GM23338 (cell line): ENCODE results near the gene SERPINH1.

ENCODE experiments used
- CREB1 ChIP-seq: fragments of 250-450 bp; sonication (Bioruptor Pico); IDR thresholded peaks from 2 replicates; pipeline ENCODE4 v1.5.0; 2020; ENCODE audit warnings: low read depth, mild to moderate bottlenecking, moderate library complexity
- CTCF ChIP-seq, 2 experiments: fragments of 200-600 bp in 1 of 2; sonication (generic) in 1 of 2; conservative IDR thresholded peaks; 2 replicates each; pipeline versions ENCODE4 v1.5.1 to v1.6.1; 2016 to 2017; ENCODE audit warnings: antibody characterized with exemption in 2 of 2, low read depth in 2 of 2, mild to moderate bottlenecking in 2 of 2, moderate library complexity in 1 of 2
- EZH2 ChIP-seq: fragments of 200-600 bp; sonication (generic); IDR thresholded peaks from one replicate; pipeline ENCODE4 v1.8.0; 2017; ENCODE audit warnings: antibody characterized with exemption, mild to moderate bottlenecking, low read depth; ENCODE audit not compliant: unreplicated experiment
- EZH2phosphoT487 ChIP-seq: fragments of 200-600 bp; sonication (generic); IDR thresholded peaks from one replicate; pipeline ENCODE4 v1.8.1; 2018; ENCODE audit warnings: antibody characterized with exemption; ENCODE audit not compliant: unreplicated experiment
- JUNB ChIP-seq: IDR thresholded peaks from one replicate; pipeline ENCODE4 v1.6.1; 2016; ENCODE audit warnings: antibody characterized with exemption; ENCODE audit not compliant: unreplicated experiment
- NANOG ChIP-seq: IDR thresholded peaks from 2 replicates; pipeline ENCODE4 v1.6.1; 2016; ENCODE audit warnings: antibody characterized with exemption, borderline replicate concordance
- POLR2AphosphoS5 ChIP-seq: IDR thresholded peaks from 2 replicates; pipeline ENCODE4 v1.6.1; 2016; ENCODE audit warnings: antibody characterized with exemption, low read depth
- STAT1 ChIP-seq: IDR thresholded peaks from one replicate; pipeline ENCODE4 v1.6.1; 2016; ENCODE audit warnings: antibody characterized with exemption; ENCODE audit not compliant: unreplicated experiment
- ZNF331 ChIP-seq: fragments of 250-450 bp; sonication (Bioruptor Pico); IDR thresholded peaks from 2 replicates; pipeline ENCODE4 v1.5.0; 2020; ENCODE audit warnings: low read depth, mild to moderate bottlenecking, moderate library complexity
- TF ChIP-seq, protein P1 (sequence below): IDR thresholded peaks from one replicate; pipeline ENCODE4 v1.6.1; 2018; ENCODE audit warnings: antibody characterized with exemption; ENCODE audit not compliant: unreplicated experiment
- TF ChIP-seq, protein P2 (sequence below): fragments of 250-450 bp; sonication (Bioruptor Pico); IDR thresholded peaks from 2 replicates; pipeline ENCODE4 v1.5.0; 2020; ENCODE audit warnings: mild to moderate bottlenecking, moderate library complexity

DNA sequence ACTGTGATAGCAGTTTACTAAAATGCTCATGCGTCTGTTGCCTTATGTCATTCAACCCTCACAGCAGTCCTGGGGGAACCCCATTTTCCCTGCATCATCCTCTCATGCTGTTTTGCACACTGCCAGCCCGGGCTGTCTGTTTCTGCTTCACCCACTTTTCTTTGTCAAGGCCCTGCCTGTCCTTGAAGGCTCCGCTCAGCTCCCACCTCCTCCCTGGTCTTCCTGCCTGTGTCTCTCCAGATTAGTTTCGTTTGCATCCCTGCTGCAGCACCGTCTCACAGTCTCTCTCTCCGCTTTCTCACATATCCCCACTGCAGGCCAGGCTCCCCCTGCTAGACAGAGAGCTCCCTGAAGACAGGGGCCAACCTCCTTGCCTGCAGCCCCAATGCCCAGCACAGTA, 29.9 kb downstream of the SERPINH1 start:
- TF ChIP-seq CTCF (conservative IDR thresholded peaks at IDR 0.05; ENCODE audit: low read depth in 2 of 2) (no peak), EZH2 (no peak), EZH2phosphoT487 (no peak), ZNF331 (no peak), POLR2AphosphoS5 (no peak), NANOG (no peak), JUNB (no peak), STAT1 (no peak), CREB1 (CRISPR knock-in tag) (no peak)
- TF ChIP-seq, protein P1, sequence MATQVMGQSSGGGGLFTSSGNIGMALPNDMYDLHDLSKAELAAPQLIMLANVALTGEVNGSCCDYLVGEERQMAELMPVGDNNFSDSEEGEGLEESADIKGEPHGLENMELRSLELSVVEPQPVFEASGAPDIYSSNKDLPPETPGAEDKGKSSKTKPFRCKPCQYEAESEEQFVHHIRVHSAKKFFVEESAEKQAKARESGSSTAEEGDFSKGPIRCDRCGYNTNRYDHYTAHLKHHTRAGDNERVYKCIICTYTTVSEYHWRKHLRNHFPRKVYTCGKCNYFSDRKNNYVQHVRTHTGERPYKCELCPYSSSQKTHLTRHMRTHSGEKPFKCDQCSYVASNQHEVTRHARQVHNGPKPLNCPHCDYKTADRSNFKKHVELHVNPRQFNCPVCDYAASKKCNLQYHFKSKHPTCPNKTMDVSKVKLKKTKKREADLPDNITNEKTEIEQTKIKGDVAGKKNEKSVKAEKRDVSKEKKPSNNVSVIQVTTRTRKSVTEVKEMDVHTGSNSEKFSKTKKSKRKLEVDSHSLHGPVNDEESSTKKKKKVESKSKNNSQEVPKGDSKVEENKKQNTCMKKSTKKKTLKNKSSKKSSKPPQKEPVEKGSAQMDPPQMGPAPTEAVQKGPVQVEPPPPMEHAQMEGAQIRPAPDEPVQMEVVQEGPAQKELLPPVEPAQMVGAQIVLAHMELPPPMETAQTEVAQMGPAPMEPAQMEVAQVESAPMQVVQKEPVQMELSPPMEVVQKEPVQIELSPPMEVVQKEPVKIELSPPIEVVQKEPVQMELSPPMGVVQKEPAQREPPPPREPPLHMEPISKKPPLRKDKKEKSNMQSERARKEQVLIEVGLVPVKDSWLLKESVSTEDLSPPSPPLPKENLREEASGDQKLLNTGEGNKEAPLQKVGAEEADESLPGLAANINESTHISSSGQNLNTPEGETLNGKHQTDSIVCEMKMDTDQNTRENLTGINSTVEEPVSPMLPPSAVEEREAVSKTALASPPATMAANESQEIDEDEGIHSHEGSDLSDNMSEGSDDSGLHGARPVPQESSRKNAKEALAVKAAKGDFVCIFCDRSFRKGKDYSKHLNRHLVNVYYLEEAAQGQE = no peak
- TF ChIP-seq, protein P2, sequence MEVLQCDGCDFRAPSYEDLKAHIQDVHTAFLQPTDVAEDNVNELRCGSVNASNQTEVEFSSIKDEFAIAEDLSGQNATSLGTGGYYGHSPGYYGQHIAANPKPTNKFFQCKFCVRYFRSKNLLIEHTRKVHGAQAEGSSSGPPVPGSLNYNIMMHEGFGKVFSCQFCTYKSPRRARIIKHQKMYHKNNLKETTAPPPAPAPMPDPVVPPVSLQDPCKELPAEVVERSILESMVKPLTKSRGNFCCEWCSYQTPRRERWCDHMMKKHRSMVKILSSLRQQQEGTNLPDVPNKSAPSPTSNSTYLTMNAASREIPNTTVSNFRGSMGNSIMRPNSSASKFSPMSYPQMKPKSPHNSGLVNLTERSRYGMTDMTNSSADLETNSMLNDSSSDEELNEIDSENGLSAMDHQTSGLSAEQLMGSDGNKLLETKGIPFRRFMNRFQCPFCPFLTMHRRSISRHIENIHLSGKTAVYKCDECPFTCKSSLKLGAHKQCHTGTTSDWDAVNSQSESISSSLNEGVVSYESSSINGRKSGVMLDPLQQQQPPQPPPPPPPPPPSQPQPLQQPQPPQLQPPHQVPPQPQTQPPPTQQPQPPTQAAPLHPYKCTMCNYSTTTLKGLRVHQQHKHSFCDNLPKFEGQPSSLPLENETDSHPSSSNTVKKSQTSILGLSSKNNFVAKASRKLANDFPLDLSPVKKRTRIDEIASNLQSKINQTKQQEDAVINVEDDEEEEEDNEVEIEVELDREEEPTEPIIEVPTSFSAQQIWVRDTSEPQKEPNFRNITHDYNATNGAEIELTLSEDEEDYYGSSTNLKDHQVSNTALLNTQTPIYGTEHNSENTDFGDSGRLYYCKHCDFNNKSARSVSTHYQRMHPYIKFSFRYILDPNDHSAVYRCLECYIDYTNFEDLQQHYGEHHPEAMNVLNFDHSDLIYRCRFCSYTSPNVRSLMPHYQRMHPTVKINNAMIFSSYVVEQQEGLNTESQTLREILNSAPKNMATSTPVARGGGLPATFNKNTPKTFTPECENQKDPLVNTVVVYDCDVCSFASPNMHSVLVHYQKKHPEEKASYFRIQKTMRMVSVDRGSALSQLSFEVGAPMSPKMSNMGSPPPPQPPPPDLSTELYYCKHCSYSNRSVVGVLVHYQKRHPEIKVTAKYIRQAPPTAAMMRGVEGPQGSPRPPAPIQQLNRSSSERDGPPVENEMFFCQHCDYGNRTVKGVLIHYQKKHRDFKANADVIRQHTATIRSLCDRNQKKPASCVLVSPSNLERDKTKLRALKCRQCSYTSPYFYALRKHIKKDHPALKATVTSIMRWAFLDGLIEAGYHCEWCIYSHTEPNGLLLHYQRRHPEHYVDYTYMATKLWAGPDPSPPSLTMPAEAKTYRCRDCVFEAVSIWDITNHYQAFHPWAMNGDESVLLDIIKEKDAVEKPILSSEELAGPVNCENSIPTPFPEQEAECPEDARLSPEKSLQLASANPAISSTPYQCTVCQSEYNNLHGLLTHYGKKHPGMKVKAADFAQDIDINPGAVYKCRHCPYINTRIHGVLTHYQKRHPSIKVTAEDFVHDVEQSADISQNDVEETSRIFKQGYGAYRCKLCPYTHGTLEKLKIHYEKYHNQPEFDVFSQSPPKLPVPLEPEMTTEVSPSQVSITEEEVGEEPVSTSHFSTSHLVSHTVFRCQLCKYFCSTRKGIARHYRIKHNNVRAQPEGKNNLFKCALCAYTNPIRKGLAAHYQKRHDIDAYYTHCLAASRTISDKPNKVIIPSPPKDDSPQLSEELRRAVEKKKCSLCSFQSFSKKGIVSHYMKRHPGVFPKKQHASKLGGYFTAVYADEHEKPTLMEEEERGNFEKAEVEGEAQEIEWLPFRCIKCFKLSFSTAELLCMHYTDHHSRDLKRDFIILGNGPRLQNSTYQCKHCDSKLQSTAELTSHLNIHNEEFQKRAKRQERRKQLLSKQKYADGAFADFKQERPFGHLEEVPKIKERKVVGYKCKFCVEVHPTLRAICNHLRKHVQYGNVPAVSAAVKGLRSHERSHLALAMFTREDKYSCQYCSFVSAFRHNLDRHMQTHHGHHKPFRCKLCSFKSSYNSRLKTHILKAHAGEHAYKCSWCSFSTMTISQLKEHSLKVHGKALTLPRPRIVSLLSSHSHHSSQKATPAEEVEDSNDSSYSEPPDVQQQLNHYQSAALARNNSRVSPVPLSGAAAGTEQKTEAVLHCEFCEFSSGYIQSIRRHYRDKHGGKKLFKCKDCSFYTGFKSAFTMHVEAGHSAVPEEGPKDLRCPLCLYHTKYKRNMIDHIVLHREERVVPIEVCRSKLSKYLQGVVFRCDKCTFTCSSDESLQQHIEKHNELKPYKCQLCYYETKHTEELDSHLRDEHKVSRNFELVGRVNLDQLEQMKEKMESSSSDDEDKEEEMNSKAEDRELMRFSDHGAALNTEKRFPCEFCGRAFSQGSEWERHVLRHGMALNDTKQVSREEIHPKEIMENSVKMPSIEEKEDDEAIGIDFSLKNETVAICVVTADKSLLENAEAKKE (CRISPR knock-in tag) = no peak
